ENCODE measurements around the gene ZPLD1. TPM values are rescaled to one million over a fixed set of nuclear protein-coding genes. Genes with fewer than 3 reads are reported as not detected.

ZPLD1 gene
- total RNA-seq, 2 donors from 2014 or later: 0.28 TPM; not detected in 1

DNA sequence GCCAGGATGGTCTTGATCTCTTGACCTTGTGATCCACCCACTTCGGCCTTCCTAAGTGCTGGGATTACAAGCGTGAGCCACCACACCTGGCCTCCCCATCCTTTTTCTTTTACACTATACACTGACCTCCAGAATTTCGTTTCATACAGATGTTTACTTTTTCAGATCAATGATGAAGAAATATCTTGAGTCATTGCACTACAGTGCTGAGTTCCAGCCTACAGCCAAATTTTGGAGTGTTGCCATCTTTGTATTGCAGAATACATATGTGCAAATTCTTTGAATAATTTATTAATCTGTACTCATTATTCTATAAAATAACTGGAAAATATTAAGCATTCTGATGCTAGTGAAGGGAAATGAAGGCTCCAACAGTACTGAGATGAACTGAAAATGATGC lies 12.5 kb downstream of the ZPLD1 start:
- intact Hi-C loops (cut with DNase I): no loop called here
- 81% methylated on average over 3 of the region's 3 CpGs for WGBS
- DNase-seq (ENCODE audit: low spot score): no peak

DNA sequence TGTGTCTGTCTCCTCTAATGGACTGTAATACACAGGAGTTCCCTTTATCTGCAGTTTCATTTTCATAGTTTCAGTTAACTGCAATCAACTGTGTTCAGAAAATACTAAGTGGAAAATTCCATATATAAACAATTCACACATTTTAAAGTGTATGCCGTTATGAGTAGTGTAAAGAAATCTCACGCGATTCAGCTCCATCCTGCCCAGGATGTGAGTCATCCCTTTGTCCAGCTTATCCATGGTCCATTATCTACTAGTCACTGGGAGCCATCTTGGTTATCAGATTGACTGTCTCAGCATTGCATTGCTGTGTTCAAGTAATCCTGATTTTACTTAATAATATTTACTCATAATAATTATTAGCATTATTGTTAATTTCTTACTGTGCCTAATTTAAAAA lies 14.5 kb downstream of the ZPLD1 start:
- Histone ChIP-seq H3K4me1 (replicated peaks) (no peaks in the 10 kb centered on the region), H3K36me3 (no peaks in the 10 kb centered on the region), H3K27me3 (replicated peaks; ENCODE audit: insufficient read depth) (no peaks in the 10 kb centered on the region), H3K27ac (no peak overlapping the region), H3K9me3 (no peaks in the 10 kb centered on the region), H3K4me3 (no peak overlapping the region)
- WGBS: 94% methylated on average over 3 of the region's 3 CpGs
- TF ChIP-seq POLR2A (IDR thresholded peaks at IDR 0.05): no peak
- TF ChIP-seq, protein P1, sequence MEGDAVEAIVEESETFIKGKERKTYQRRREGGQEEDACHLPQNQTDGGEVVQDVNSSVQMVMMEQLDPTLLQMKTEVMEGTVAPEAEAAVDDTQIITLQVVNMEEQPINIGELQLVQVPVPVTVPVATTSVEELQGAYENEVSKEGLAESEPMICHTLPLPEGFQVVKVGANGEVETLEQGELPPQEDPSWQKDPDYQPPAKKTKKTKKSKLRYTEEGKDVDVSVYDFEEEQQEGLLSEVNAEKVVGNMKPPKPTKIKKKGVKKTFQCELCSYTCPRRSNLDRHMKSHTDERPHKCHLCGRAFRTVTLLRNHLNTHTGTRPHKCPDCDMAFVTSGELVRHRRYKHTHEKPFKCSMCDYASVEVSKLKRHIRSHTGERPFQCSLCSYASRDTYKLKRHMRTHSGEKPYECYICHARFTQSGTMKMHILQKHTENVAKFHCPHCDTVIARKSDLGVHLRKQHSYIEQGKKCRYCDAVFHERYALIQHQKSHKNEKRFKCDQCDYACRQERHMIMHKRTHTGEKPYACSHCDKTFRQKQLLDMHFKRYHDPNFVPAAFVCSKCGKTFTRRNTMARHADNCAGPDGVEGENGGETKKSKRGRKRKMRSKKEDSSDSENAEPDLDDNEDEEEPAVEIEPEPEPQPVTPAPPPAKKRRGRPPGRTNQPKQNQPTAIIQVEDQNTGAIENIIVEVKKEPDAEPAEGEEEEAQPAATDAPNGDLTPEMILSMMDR (IDR thresholded peaks at IDR 0.05): no peak
- TF ChIP-seq POLR2AphosphoS5 (IDR thresholded peaks at IDR 0.05): no peak
- intact Hi-C loops (cut with DNase I): no loop called here
- no peak for DNase-seq (ENCODE audit: low spot score)

More for the DNA sequence above, 12.5 kb downstream of the ZPLD1 start:
- Histone ChIP-seq H3K9me3 (no peaks in the 10 kb centered on the region), H3K4me3 (no peak overlapping the region), H3K4me1 (replicated peaks) (no peaks in the 10 kb centered on the region), H3K27ac (no peak overlapping the region), H3K36me3 (no peaks in the 10 kb centered on the region), H3K27me3 (replicated peaks; ENCODE audit: insufficient read depth) (no peaks in the 10 kb centered on the region)
- TF ChIP-seq, protein P1 (IDR thresholded peaks at IDR 0.05): no peak
- TF ChIP-seq POLR2AphosphoS5 (IDR thresholded peaks at IDR 0.05): no peak
- no peak for TF ChIP-seq POLR2A (IDR thresholded peaks at IDR 0.05)

DNA sequence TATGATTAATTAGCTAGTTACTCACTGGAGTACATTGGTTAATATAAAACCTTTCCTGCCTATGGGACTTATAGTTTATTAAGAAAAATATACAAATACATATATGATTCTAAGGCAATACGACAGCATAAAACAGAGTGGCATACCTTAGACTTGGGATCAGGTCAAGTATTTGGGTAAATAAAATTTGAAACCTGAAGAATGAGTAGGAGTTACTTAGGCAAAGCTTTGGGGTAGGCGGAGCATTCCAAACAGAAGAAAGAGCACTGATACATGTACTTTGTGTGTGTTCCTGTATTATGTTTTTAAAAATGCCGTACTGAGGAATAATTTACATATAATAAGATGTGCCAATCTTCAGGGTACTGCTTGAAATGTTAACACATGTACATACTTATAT lies 15.1 kb downstream of the ZPLD1 start:
- TF ChIP-seq POLR2AphosphoS5 (IDR thresholded peaks at IDR 0.05): no peak
- TF ChIP-seq POLR2A (IDR thresholded peaks at IDR 0.05): no peak
- TF ChIP-seq, protein P1 (IDR thresholded peaks at IDR 0.05): no peak
- H3K4me3 ChIP-seq: no peak overlapping the region
- no peak for DNase-seq (ENCODE audit: low spot score)
- no peaks in the 10 kb centered on the region for H3K27me3 ChIP-seq (replicated peaks; ENCODE audit: insufficient read depth)
- H3K36me3 ChIP-seq: no peaks in the 10 kb centered on the region
- WGBS: 55% methylated on average over 3 of the region's 3 CpGs
- intact Hi-C loops (cut with DNase I): no loop called here
- no peaks in the 10 kb centered on the region for H3K9me3 ChIP-seq
- H3K4me1 ChIP-seq (replicated peaks): no peaks in the 10 kb centered on the region
- H3K27ac ChIP-seq: no peak overlapping the region

DNA sequence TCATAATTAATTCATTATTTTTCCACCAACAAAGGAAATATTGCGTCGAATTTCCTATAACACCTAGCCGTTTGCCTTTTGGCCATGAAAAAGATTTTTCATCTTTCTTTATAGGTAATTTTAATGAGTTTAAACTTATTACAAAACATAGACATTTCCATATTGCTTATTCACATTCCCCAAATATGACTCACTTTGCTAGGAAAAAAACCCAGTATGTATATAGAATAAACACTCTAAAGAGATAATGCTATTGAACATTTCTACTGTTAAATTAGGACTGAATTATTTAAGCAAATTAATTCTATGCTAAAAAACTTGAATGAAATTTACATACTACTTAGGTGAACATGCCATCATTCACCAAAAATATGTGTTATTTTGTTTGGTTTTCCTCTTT lies 16.2 kb downstream of the ZPLD1 start:
- intact Hi-C loops (cut with DNase I): no loop called here
- H3K4me1 ChIP-seq (replicated peaks): no peaks in the 10 kb centered on the region
- H3K36me3 ChIP-seq: no peaks in the 10 kb centered on the region
- DNase-seq (ENCODE audit: low spot score): no peak
- H3K27ac ChIP-seq: no peak overlapping the region
- 96% methylated on average over 3 of the region's 3 CpGs for WGBS
- no peak overlapping the region for H3K4me3 ChIP-seq
- TF ChIP-seq POLR2A (IDR thresholded peaks at IDR 0.05) (no peak), POLR2AphosphoS5 (IDR thresholded peaks at IDR 0.05) (no peak)
- TF ChIP-seq, protein P1 (IDR thresholded peaks at IDR 0.05): no peak
- H3K9me3 ChIP-seq: no peaks in the 10 kb centered on the region
- no peaks in the 10 kb centered on the region for H3K27me3 ChIP-seq (replicated peaks; ENCODE audit: insufficient read depth)

DNA sequence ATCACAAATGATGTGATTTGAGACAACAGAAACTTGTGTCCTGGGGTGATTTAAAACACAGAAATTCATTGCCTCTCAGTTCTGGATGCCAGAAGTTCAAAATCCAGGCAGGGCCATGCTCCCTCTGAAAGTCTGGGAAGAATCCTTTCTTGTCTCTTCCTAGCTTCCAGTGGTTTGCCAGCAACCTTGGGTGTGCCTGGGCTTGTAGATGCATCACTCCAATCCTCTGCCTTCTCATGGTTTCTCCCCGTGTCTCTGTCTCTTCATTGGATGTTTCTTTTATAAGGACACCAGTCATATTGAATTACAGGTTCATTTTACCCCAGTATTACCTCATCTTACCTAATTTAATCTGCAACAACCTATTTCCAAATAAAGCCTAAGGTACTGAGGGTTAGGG lies 16.7 kb downstream of the ZPLD1 start:
- DNase-seq (ENCODE audit: low spot score): no peak
- TF ChIP-seq POLR2A (IDR thresholded peaks at IDR 0.05) (no peak), POLR2AphosphoS5 (IDR thresholded peaks at IDR 0.05) (no peak)
- TF ChIP-seq, protein P1 (IDR thresholded peaks at IDR 0.05): no peak

More for the DNA sequence above, 16.7 kb downstream of the ZPLD1 start:
- Histone ChIP-seq H3K27ac (no peak overlapping the region), H3K36me3 (no peaks in the 10 kb centered on the region), H3K27me3 (replicated peaks; ENCODE audit: insufficient read depth) (no peaks in the 10 kb centered on the region), H3K4me3 (no peak overlapping the region), H3K9me3 (no peaks in the 10 kb centered on the region), H3K4me1 (replicated peaks) (no peaks in the 10 kb centered on the region)
- WGBS: 57% methylated on average over 1 of the region's 1 CpG
- intact Hi-C loops (cut with DNase I): no loop called here

Data from prostate gland (tissue), 2 donors.